Cardiac muscle cell (in vitro differentiated cells and primary cell): Measurements from ENCODE around the gene PXYLP1. TPM values are rescaled to one million over a fixed set of nuclear protein-coding genes. Genes with fewer than 3 reads are reported as not detected.

Source experiments
- DNase-seq, 2 donors: peaks; one replicate each; pipeline versions ENCODE4 v3.0.0 to v3.0.0-alpha.2; 2010 to 2017; ENCODE audit warnings: low read depth in 1 of 2, low spot score in 1 of 2
- H3K27ac ChIP-seq: fragments of 200-600 bp; sonication (generic); 2 replicates; pipeline ENCODE4 v1.5.1; 2016
- H3K27me3 ChIP-seq: fragments of 200-600 bp; sonication (generic); 2 replicates; pipeline ENCODE4 v1.6.0; 2016; ENCODE audit warnings: control low read depth
- H3K36me3 ChIP-seq: fragments of 200-600 bp; sonication (generic); 2 replicates; pipeline ENCODE4 v1.5.1; 2016; ENCODE audit warnings: control low read depth
- H3K4me1 ChIP-seq: fragments of 200-600 bp; sonication (generic); 2 replicates; pipeline ENCODE4 v1.8.1; 2017; ENCODE audit warnings: low read depth, mild to moderate bottlenecking, mixed run types
- H3K4me3 ChIP-seq: fragments of 200-600 bp; sonication (generic); 2 replicates; pipeline ENCODE4 v1.5.1; 2016; ENCODE audit warnings: mild to moderate bottlenecking
- H3K9me3 ChIP-seq: fragments of 200-600 bp; sonication (generic); 2 replicates; pipeline ENCODE4 v1.5.1; 2017; ENCODE audit warnings: low read depth, mild to moderate bottlenecking, control low read depth
- polyA plus RNA-seq: library from polyadenylated mRNA; unstranded; fragments of >200 nt; fragmentation: Nextera tagmentation; extraction: Ambion mirVana; gene quantifications from 2 replicates; pipeline ENCODE4 v1.2.1, GENCODE V29; 2016
- total RNA-seq: library from RNA; depleted of rRNA; stranded (reverse); fragments of >200 nt; gene quantifications from 2 replicates; pipeline ENCODE4 v1.2.3, GENCODE V29; 2016
- TF ChIP-seq, protein P1 (sequence below): IDR thresholded peaks from 2 replicates; pipeline ENCODE4 v1.5.1; 2012; ENCODE audit warnings: low read depth, mild to moderate bottlenecking, low read length

The PXYLP1 gene
- total and polyA plus RNA-seq, 2 experiments from 2014 or later = 11.0 to 24.3 TPM

DNA sequence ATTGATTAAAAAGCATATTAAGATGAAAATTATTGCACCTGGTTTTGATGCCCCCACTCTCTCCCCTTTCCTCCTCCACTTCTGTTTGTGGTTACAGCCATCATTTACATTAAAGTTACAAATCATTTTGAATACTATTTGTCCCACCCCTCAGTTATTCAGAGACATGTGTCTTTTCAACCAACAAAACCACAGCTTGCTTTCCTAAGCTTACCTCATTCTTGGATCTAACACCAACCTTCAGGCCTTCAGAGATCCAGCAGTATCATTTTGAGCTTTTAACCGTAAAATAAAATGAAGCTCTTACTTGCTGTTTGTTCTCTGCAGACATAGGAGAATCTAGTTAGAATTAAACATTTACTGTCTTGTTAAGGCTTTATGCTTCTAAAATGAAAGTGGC, 4.7 kb downstream of the PXYLP1 start:
- no peaks in the 10 kb centered on the region for H3K36me3 ChIP-seq
- H3K9me3 ChIP-seq = no peaks in the 10 kb centered on the region
- TF ChIP-seq, protein P1, sequence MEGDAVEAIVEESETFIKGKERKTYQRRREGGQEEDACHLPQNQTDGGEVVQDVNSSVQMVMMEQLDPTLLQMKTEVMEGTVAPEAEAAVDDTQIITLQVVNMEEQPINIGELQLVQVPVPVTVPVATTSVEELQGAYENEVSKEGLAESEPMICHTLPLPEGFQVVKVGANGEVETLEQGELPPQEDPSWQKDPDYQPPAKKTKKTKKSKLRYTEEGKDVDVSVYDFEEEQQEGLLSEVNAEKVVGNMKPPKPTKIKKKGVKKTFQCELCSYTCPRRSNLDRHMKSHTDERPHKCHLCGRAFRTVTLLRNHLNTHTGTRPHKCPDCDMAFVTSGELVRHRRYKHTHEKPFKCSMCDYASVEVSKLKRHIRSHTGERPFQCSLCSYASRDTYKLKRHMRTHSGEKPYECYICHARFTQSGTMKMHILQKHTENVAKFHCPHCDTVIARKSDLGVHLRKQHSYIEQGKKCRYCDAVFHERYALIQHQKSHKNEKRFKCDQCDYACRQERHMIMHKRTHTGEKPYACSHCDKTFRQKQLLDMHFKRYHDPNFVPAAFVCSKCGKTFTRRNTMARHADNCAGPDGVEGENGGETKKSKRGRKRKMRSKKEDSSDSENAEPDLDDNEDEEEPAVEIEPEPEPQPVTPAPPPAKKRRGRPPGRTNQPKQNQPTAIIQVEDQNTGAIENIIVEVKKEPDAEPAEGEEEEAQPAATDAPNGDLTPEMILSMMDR = no peak
- H3K4me1 ChIP-seq = peaks cover 27% of the 10 kb centered on the region
- no peak for DNase-seq
- H3K27ac ChIP-seq = no peak overlapping the region
- no peaks in the 10 kb centered on the region for H3K27me3 ChIP-seq
- no peak overlapping the region for H3K4me3 ChIP-seq

GRCh38 chr3:141237701-141238521, 6.3 kb downstream of the PXYLP1 start:
- Histone ChIP-seq H3K27me3 (no peaks in the 10 kb centered on the region), H3K27ac (peak overlapping the region; percentile 82), H3K4me1 (peaks cover 30% of the 10 kb centered on the region), H3K36me3 (no peaks in the 10 kb centered on the region), H3K4me3 (no peak overlapping the region), H3K9me3 (no peaks in the 10 kb centered on the region)
- peak; percentile 27 to 36 for DNase-seq
- TF ChIP-seq, protein P1 = no peak

- H3K27me3 ChIP-seq = no peaks in the 10 kb centered on the region
- no peak overlapping the region for H3K27ac ChIP-seq
- no peaks in the 10 kb centered on the region for H3K9me3 ChIP-seq
- H3K4me1 ChIP-seq = peaks cover 30% of the 10 kb centered on the region
- DNase-seq = no peak
- no peaks in the 10 kb centered on the region for H3K36me3 ChIP-seq
- TF ChIP-seq, protein P1 = no peak
- no peak overlapping the region for H3K4me3 ChIP-seq
Measured at GRCh38 chr3:141239511-141240281, 8.1 kb downstream of the PXYLP1 start.

DNA sequence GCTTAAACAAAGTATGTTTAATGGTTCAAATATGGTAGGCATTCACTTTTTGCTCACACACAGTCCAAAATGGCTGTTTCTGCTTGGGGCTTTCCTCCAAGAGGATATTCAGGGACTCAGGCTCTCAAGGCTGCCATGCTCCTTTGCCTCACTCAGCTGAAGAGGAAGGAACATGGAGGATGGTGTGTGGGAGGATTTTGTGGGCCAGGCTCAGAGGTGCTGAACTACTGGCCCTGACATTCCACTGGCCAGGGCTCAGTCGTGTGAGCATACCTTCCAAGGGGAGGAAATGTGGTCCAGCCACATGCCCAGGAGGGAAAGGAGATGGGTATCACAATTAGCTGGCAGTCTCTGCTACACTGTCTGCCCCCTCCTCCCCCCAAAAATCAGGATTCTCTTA, 8.7 kb downstream of the PXYLP1 start:
- no peak overlapping the region for H3K4me3 ChIP-seq
- no peaks in the 10 kb centered on the region for H3K36me3 ChIP-seq
- H3K27ac ChIP-seq = no peak overlapping the region
- DNase-seq = peak in 1 of 2 donors; percentile 59
- TF ChIP-seq, protein P1 = no peak
- H3K4me1 ChIP-seq = peaks cover 30% of the 10 kb centered on the region
- no peaks in the 10 kb centered on the region for H3K9me3 ChIP-seq
- no peaks in the 10 kb centered on the region for H3K27me3 ChIP-seq

GRCh38 chr3:141240687-141241615, 9.3 kb downstream of the PXYLP1 start:
- DNase-seq = peak in 1 of 2 donors; percentile 34
- no peaks in the 10 kb centered on the region for H3K9me3 ChIP-seq
- H3K27me3 ChIP-seq = no peaks in the 10 kb centered on the region
- no peaks in the 10 kb centered on the region for H3K36me3 ChIP-seq
- H3K27ac ChIP-seq = no peak overlapping the region
- peaks cover 30% of the 10 kb centered on the region for H3K4me1 ChIP-seq
- TF ChIP-seq, protein P1 = no peak
- no peak overlapping the region for H3K4me3 ChIP-seq
